Neuronal stem cell (in vitro differentiated cells): ENCODE measurements around the gene GLTPD2.

ENCODE experiments used
- DNase-seq: peaks from one replicate; pipeline ENCODE4 v3.0.0-alpha.2; 2013; ENCODE audit warnings: low spot score
- H2AFZ ChIP-seq: one replicate; pipeline ENCODE4 v1.6.1; 2013; ENCODE audit warnings: mild to moderate bottlenecking, low read length, inconsistent platforms
- H2AK5ac ChIP-seq: 2 replicates; pipeline ENCODE4 v1.6.1; 2013; ENCODE audit warnings: low read depth, mild to moderate bottlenecking, inconsistent platforms, low read length, moderate library complexity, mixed read lengths
- H2BK120ac ChIP-seq: 2 replicates; pipeline ENCODE4 v1.6.1; 2013; ENCODE audit warnings: low read depth, mild to moderate bottlenecking, inconsistent platforms, low read length, moderate library complexity, mixed read lengths
- H2BK12ac ChIP-seq: one replicate; pipeline ENCODE4 v1.6.1; 2013; ENCODE audit warnings: low read length, inconsistent platforms
- H2BK15ac ChIP-seq: 2 replicates; pipeline ENCODE4 v1.6.1; 2013; ENCODE audit warnings: mild to moderate bottlenecking, low read length, inconsistent platforms, mixed read lengths
- H2BK5ac ChIP-seq: one replicate; pipeline ENCODE4 v1.6.1; 2013; ENCODE audit warnings: inconsistent platforms, mild to moderate bottlenecking, low read length, moderate library complexity
- H3K14ac ChIP-seq: one replicate; pipeline ENCODE4 v1.6.1; 2013; ENCODE audit warnings: low read length, inconsistent platforms
- H3K18ac ChIP-seq: 2 replicates; pipeline ENCODE4 v1.6.1; 2013; ENCODE audit warnings: low read length, inconsistent platforms
- H3K23ac ChIP-seq: 2 replicates; pipeline ENCODE4 v1.6.1; 2013; ENCODE audit warnings: low read depth, mild to moderate bottlenecking, mixed read lengths, low read length, inconsistent platforms; ENCODE audit not compliant: poor library complexity
- H3K27ac ChIP-seq: replicated peaks from 3 replicates; pipeline ENCODE4 v1.5.1; 2013; ENCODE audit warnings: low read length, inconsistent platforms
- H3K27me3 ChIP-seq, 3 experiments: 2 replicates each; pipeline ENCODE4 v1.6.1; 2013; ENCODE audit warnings: low read length in 3 of 3, mild to moderate bottlenecking in 2 of 3, inconsistent platforms in 1 of 3, low read depth in 1 of 3, mixed read lengths in 1 of 3, moderate library complexity in 1 of 3; ENCODE audit not compliant: control insufficient read depth in 3 of 3, insufficient read depth in 3 of 3
- H3K36me3 ChIP-seq, 2 donors: replicated peaks in 1 of 2; 2 replicates each; pipeline ENCODE4 v1.6.1; 2013; ENCODE audit warnings: low read length in 2 of 2; ENCODE audit not compliant: control insufficient read depth in 2 of 2, insufficient read depth in 2 of 2
- H3K4ac ChIP-seq: 2 replicates; pipeline ENCODE4 v1.6.1; 2013; ENCODE audit warnings: inconsistent platforms, mild to moderate bottlenecking, low read length, moderate library complexity
- H3K4me1 ChIP-seq, 2 donors: 1 replicate in 1 of 2; 2 replicates in 1 of 2; pipeline ENCODE4 v1.6.1; 2013; ENCODE audit warnings: low read length in 2 of 2, low read depth in 1 of 2; ENCODE audit not compliant: control insufficient read depth in 2 of 2, insufficient read depth in 1 of 2
- H3K4me2 ChIP-seq: one replicate; pipeline ENCODE4 v1.6.1; 2013; ENCODE audit warnings: mild to moderate bottlenecking, low read length, inconsistent platforms; ENCODE audit not compliant: insufficient read depth, poor library complexity, severe bottlenecking
- H3K4me3 ChIP-seq, 2 donors: 2 replicates each; pipeline ENCODE4 v1.5.1; 2013; ENCODE audit warnings: low read length in 2 of 2, mild to moderate bottlenecking in 2 of 2, inconsistent platforms in 1 of 2, moderate library complexity in 1 of 2
- H3K79me1 ChIP-seq: one replicate; pipeline ENCODE4 v1.6.1; 2013; ENCODE audit warnings: low read depth, mild to moderate bottlenecking, inconsistent platforms, low read length, moderate library complexity
- H3K9ac ChIP-seq: one replicate; pipeline ENCODE4 v1.6.1; 2013; ENCODE audit warnings: mild to moderate bottlenecking, low read depth, low read length, inconsistent platforms; ENCODE audit not compliant: poor library complexity
- H3K9me3 ChIP-seq, 2 donors: replicated peaks in 1 of 2; 2 replicates each; pipeline versions ENCODE3 to v1.6.1; 2013; ENCODE audit warnings: low read length in 2 of 2, mild to moderate bottlenecking in 2 of 2, inconsistent platforms in 1 of 2, low read depth in 1 of 2, mixed read lengths in 1 of 2, moderate library complexity in 1 of 2; ENCODE audit not compliant: control insufficient read depth in 2 of 2, insufficient read depth in 1 of 2
- H4K8ac ChIP-seq: one replicate; pipeline ENCODE4 v1.6.1; 2013; ENCODE audit warnings: low read depth, mild to moderate bottlenecking, inconsistent platforms, low read length, moderate library complexity
- H4K91ac ChIP-seq: one replicate; pipeline ENCODE4 v1.6.1; 2013; ENCODE audit warnings: low read length, low read depth, mild to moderate bottlenecking, inconsistent platforms; ENCODE audit not compliant: poor library complexity
- WGBS, 2 donors: extraction: QIAGEN DNeasy Blood & Tissue Kit; methylation state at CpG; one replicate each; pipeline ENCODE4 v1.1.7; 2013; ENCODE audit warnings: missing lambda C conversion rate in 2 of 2, mixed read lengths in 1 of 2; ENCODE audit not compliant: insufficient read length in 2 of 2, insufficient replicate concordance in 1 of 2; ENCODE audit errors: extremely low coverage in 2 of 2; 5-methylcytosine and 5-hydroxymethylcytosine counted together

Gene GLTPD2

GRCh38 chr17:4748686-4749085 is 40.1 kb upstream of the GLTPD2 start:
- Histone ChIP-seq H3K4me3 (peak overlapping the region in 1 of 2 donors; percentile 60), H2AK5ac (no peak overlapping the region), H2BK5ac (no peak overlapping the region), H4K8ac (no peak overlapping the region), H3K79me1 (peaks cover 2% of the 10 kb centered on the region), H3K18ac (no peak overlapping the region), H3K23ac (no peak overlapping the region), H3K4me2 (no peak overlapping the region), H3K4ac (no peak overlapping the region), H3K9ac (no peak overlapping the region), H2AFZ (no peak overlapping the region), H3K27me3 (peaks cover 0 to 41% (median 17%) of the 10 kb centered on the region in 3 experiments), H3K9me3 (no peaks in the 10 kb centered on the region), H3K4me1 (peaks cover 3 to 4% of the 10 kb centered on the region in 2 donors), H3K36me3 (no peaks in the 10 kb centered on the region), H2BK12ac (no peak overlapping the region), H3K27ac (no peak overlapping the region), H4K91ac (no peak overlapping the region), H2BK120ac (no peak overlapping the region), H2BK15ac (no peak overlapping the region), H3K14ac (no peak overlapping the region)
- WGBS, 2 donors, result no CpG with 5 or more reads among the region's 4 CpGs
- no peak for DNase-seq

- no CpG with 5 or more reads among the region's 3 CpGs for WGBS, 2 donors
These were observed 38.2 kb upstream of the GLTPD2 start for GRCh38 chr17:4750606-4751005.

GRCh38 chr17:4751932-4752331 is 36.8 kb upstream of the GLTPD2 start:
- H2BK5ac ChIP-seq, result no peak overlapping the region
- H2BK15ac ChIP-seq, result no peak overlapping the region
- no peak overlapping the region for H2AK5ac ChIP-seq
- no peak overlapping the region for H3K27ac ChIP-seq
- H3K4ac ChIP-seq, result no peak overlapping the region
- no peak overlapping the region for H3K4me2 ChIP-seq
- WGBS, 2 donors, result no CpG with 5 or more reads among the region's 5 CpGs
- H3K4me1 ChIP-seq, result no peaks in the 10 kb centered on the region
- DNase-seq, result no peak
- H3K18ac ChIP-seq, result no peak overlapping the region
- H3K9me3 ChIP-seq, result no peaks in the 10 kb centered on the region
- no peak overlapping the region for H3K23ac ChIP-seq
- H3K9ac ChIP-seq, result no peak overlapping the region
- peaks cover 0 to 21% (median 0%) of the 10 kb centered on the region in 3 experiments for H3K27me3 ChIP-seq
- H3K79me1 ChIP-seq, result no peaks in the 10 kb centered on the region
- H2AFZ ChIP-seq, result no peak overlapping the region
- no peak overlapping the region for H3K14ac ChIP-seq
- H2BK12ac ChIP-seq, result no peak overlapping the region
- no peak overlapping the region for H4K8ac ChIP-seq
- H4K91ac ChIP-seq, result no peak overlapping the region
- H3K4me3 ChIP-seq, result no peak overlapping the region
- H3K36me3 ChIP-seq, result no peaks in the 10 kb centered on the region
- H2BK120ac ChIP-seq, result no peak overlapping the region

More at GRCh38 chr17:4750606-4751005, 38.2 kb upstream of the GLTPD2 start:
- Histone ChIP-seq H2AK5ac (no peak overlapping the region), H4K8ac (no peak overlapping the region), H3K27me3 (peaks cover 0 to 32% (median 0%) of the 10 kb centered on the region in 3 experiments), H3K4ac (no peak overlapping the region), H3K9ac (no peak overlapping the region), H3K4me1 (no peaks in the 10 kb centered on the region), H2BK15ac (no peak overlapping the region), H3K27ac (no peak overlapping the region), H3K4me3 (no peak overlapping the region), H3K18ac (no peak overlapping the region), H2BK120ac (no peak overlapping the region), H3K4me2 (no peak overlapping the region), H3K23ac (no peak overlapping the region), H3K36me3 (no peaks in the 10 kb centered on the region), H3K79me1 (no peaks in the 10 kb centered on the region), H3K9me3 (no peaks in the 10 kb centered on the region), H4K91ac (no peak overlapping the region), H2BK12ac (no peak overlapping the region), H3K14ac (no peak overlapping the region), H2BK5ac (no peak overlapping the region), H2AFZ (no peak overlapping the region)
- no peak for DNase-seq

- H3K36me3 ChIP-seq, result no peaks in the 10 kb centered on the region
- no peak overlapping the region for H3K4ac ChIP-seq
- H3K9me3 ChIP-seq, result no peaks in the 10 kb centered on the region
- no peak overlapping the region for H2BK120ac ChIP-seq
- no CpG with 5 or more reads among the region's 1 CpG for WGBS, 2 donors
- H3K27me3 ChIP-seq, result peaks cover 0 to 29% (median 0%) of the 10 kb centered on the region in 3 experiments
- H2BK5ac ChIP-seq, result no peak overlapping the region
- no peak overlapping the region for H2AK5ac ChIP-seq
- no peaks in the 10 kb centered on the region for H3K79me1 ChIP-seq
- no peak overlapping the region for H2AFZ ChIP-seq
- H2BK15ac ChIP-seq, result no peak overlapping the region
- H3K27ac ChIP-seq, result no peak overlapping the region
- H4K8ac ChIP-seq, result no peak overlapping the region
- no peak overlapping the region for H3K9ac ChIP-seq
- H3K4me3 ChIP-seq, result no peak overlapping the region
- H3K4me1 ChIP-seq, result no peaks in the 10 kb centered on the region
- no peak overlapping the region for H4K91ac ChIP-seq
- no peak overlapping the region for H3K14ac ChIP-seq
- no peak overlapping the region for H3K4me2 ChIP-seq
- no peak for DNase-seq
- H2BK12ac ChIP-seq, result no peak overlapping the region
- H3K18ac ChIP-seq, result no peak overlapping the region
- H3K23ac ChIP-seq, result no peak overlapping the region
These were observed 35.4 kb upstream of the GLTPD2 start for GRCh38 chr17:4753392-4753791.
